HG02852 (cell line): ENCODE measurements around the gene PLSCR5.

Source experiments
- ATAC-seq: cut with Tn5 transposase; IDR thresholded peaks from one replicate; pipeline ENCODE4 v1.9.1; 2021; ENCODE audit warnings: mild to moderate bottlenecking, moderate library complexity; ENCODE audit not compliant: unreplicated experiment

PLSCR5 gene

DNA sequence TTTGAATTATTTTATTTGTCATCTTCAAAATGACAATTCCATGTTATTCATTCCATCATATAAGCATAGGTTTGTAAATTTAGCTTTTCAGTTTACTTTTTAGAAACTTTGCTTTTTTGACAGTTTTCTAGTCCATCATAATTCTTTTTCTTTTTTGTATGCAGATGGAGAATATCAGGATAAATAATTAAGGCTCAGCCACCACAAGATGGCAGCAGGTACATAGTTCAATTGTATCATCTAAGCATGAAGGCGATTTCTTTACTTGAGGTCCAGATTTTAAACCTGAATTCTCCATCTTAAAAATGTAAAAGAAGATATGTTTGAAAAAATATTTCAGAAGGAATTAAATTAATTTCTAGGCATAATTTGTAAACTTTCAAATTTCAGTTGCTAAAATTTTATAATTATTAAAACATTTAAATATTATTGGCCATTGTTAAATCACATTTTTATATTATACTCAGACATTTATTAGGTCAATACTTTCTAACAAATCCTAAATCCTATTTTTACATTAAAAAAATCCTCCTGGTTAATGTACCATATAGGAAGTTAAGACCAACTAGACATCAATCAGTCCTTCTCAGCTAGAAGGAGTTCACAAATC lies 15.1 kb downstream of the PLSCR5 start:
- no peak for ATAC-seq

- ATAC-seq, result no peak
Measured at GRCh38 chr3:146585156-146585555, 20.0 kb downstream of the PLSCR5 start.

DNA sequence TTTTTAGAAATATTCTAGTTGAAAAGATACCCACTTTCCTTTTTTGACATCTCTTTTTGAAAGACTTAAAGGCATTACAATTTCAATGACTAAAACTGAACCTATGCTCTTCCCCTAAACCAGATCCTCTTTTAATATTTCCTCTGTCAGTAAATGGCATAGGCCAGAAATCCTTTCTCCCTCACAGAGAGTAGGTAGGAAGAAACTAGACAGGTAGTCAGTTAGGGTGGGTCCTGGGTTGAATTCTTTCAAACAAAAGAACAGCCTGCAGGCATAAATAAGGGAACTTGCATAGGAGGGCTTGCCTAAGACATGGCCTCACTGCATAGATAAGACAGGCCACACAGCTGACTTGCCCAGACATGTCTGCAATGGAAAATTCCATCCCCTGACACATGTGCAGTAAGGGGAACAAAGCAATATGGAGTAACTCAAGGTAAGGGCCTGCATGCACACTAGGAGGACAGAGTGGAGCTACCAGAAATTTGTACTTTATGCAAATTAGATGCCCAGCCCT lies 23.1 kb downstream of the PLSCR5 start:
- no peak for ATAC-seq

- ATAC-seq, result no peak
Measured at GRCh38 chr3:146581080-146581601, 24.0 kb downstream of the PLSCR5 start.

GRCh38 chr3:146577662-146578061 lies 27.5 kb downstream of the PLSCR5 start:
- ATAC-seq, result peak; percentile 61

DNA sequence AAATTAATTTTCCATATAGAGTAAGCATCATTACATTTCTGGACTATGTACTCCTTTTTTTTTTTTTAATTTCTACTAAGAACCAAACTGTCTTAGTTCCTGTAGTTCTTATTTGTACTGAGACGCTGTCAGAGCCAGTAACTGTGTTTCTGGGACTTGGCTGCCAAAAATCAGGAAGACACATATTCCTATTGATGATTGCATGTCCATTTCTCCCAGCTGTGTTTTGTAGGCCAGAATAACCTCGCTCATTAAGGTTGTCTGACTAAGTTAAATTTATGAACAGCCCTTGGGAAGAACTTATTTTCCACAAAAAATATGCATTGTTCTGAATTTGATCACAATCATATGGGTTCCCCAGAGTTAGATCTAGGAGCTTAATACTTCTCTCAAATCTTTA lies 29.5 kb downstream of the PLSCR5 start:
- no peak for ATAC-seq

GRCh38 chr3:146574173-146574572 lies 31.0 kb downstream of the PLSCR5 start:
- ATAC-seq, result no peak

DNA sequence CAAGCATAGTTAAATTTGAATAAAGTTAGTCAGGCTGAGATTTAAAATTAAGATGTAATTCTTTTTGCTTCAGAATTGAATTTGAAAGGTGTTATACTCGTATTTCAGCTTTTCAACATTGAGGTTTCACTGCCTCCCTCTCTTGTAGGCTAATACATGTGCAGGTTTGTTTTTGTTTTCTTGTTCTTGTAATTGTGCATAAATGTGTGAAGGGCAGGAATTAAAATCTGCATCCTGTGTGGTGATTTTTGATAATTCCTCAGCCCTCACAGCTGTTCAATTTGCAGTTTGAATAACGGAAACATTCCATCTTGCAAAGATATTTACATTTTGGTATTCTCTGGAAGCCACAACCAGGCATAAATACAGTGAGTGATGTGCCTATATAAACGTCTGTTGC lies 35.8 kb downstream of the PLSCR5 start:
- no peak for ATAC-seq

DNA sequence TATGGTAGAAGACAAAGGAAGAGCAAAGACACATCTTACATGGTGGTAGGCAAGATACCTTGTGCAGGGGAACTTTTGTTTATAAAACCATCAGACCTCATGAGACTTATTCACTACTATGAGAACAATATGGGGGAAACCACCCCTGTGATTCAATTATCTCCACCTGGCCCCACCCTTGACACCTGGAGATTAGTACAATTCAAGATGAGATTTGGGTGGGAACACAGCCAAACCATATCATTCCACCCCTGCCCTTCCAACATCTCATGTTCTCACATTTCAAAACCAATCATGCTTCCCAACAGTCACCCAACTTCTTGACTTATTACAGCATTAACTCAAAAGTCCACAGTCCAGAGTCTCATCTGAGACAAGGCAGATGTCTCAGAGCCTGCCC lies 39.0 kb downstream of the PLSCR5 start:
- no peak for ATAC-seq

DNA sequence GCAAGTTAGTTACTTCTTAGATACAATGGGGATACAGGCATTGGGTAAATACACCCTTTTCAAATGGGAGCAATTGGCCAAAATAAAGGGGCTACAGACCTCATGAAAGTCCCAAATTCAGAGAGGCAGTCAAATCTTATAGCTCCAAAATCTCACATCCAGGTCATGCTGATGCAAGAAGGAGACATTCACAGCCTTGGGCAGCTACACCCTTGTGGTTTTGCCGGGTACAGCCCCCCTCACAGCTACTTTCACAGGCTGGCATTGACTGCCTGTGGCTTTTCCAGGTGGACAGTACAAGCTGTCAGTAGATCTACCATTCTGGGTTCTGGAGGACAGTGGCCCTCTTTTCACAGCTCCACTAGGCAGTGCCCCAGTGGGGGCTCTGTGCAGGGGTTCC lies 43.3 kb downstream of the PLSCR5 start:
- no peak for ATAC-seq

- no peak for ATAC-seq
Measured at GRCh38 chr3:146561463-146561862, 43.7 kb downstream of the PLSCR5 start.

DNA sequence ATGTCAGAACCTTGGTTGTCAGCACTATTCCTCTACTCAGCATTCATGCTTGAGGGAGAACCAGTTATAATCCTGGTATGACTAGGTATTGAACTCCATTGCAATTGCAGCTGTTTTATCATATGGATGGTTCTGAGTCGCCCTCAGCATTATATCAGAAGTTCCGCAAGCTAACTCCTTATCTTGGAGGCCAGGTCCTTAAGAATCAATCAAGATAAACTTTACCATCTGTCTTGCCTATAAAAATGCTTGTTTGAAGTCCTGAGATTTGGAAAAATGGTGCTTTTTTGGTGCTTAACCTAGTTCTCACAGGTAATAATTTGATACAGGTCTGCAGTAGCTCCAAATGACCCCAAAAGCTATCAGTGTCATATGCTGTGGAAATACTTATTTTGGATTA lies 44.5 kb downstream of the PLSCR5 start:
- no peak for ATAC-seq

- no peak for ATAC-seq
Measured at GRCh38 chr3:146559388-146559787, 45.8 kb downstream of the PLSCR5 start.

- no peak for ATAC-seq
Measured at GRCh38 chr3:146558781-146559180, 46.4 kb downstream of the PLSCR5 start.

- no peak for ATAC-seq
Measured at GRCh38 chr3:146557745-146558144, 47.4 kb downstream of the PLSCR5 start.

- ATAC-seq, result no peak
Measured at GRCh38 chr3:146555311-146555710, 49.8 kb downstream of the PLSCR5 start.

GRCh38 chr3:146554151-146554760 lies 50.9 kb downstream of the PLSCR5 start:
- no peak for ATAC-seq

- ATAC-seq, result peak; percentile 94
Measured at GRCh38 chr3:146550743-146551510, 54.2 kb downstream of the PLSCR5 start.

DNA sequence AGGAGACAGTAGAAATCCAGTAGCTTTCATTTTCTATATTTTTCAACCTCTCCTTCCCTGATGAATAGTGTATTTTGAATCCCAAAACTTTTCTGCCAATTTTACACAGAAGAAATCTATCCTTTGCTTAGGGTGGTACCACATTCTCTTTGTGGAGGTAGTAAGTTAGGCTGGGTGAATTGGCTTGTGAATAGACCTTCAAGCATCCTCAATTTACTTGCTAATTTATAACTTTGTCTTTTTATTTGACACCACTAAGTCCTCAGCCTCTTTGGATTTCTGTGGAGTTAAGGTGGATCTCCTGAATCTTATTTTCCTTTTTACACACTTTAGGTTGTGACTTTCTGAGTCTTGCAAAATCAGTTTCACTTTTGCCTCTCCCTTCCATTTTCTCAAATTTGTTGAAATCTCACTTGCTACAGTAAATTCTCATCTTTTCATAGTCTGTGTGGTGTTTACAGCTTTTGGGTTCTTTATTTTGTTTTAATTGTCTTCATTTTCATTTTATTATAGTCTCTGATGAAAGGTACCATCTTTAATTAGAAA lies 55.0 kb downstream of the PLSCR5 start:
- no peak for ATAC-seq

DNA sequence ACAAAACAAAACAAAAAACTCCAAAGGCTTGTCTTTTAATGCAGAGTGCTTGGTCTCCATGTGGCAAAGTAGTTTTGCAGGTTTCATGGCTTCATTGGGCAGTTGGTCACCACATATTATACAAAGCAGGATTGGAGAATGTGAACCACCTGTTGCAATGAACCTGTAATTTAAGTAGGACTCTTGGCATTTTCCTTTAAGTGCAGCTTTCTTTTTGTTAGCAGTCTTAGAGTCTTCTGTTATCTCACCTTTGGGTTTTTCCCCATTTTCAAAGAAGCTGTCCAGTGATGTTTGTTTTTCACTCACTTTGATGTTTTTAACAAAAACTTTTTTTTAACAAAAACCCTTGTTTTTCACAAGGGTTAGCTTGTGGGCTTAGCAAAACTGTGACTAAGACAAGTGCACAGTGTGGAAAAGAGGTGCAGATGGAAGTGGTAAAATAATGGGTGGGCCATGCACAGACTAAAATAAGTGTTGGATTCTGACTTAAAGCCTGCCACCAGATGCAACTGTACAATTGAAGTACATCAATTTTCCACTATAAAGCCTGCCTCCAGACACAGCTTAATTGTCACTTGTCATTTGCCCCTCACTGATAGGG lies 57.8 kb downstream of the PLSCR5 start:
- ATAC-seq, result no peak

- no peak for ATAC-seq
Measured at GRCh38 chr3:146546366-146546965, 58.7 kb downstream of the PLSCR5 start.
